Measurements from ENCODE around the gene PLEKHM2. TPM values are rescaled to one million over a fixed set of nuclear protein-coding genes. Genes with fewer than 3 reads are reported as not detected.

Gene PLEKHM2
- total RNA-seq, 1 donor from 2014 or later, result 16.7 TPM

- Histone ChIP-seq H3K4me3 (no peak overlapping the region), H3K36me3 (no peaks in the 10 kb centered on the region), H3K4me2 (no peak overlapping the region), H2AFZ (replicated peaks) (no peak overlapping the region), H3K79me2 (ENCODE audit: low read depth) (no peaks in the 10 kb centered on the region), H3K27ac (no peak overlapping the region), H3K9me3 (ENCODE audit: low read depth) (no peaks in the 10 kb centered on the region), H3F3A (ENCODE audit: low read depth) (no peaks in the 10 kb centered on the region), H4K20me1 (ENCODE audit: low read depth) (no peaks in the 10 kb centered on the region), H3K27me3 (no peaks in the 10 kb centered on the region), H3K4me1 (no peaks in the 10 kb centered on the region), H3K9ac (no peak overlapping the region)
- Mint-ChIP-seq H3K4me1 (no peaks in the 10 kb centered on the region), H3K36me3 (peaks cover 16% of the 10 kb centered on the region), H3K4me3 (no peak overlapping the region), H3K9me3 (no peaks in the 10 kb centered on the region), H3K27me3 (ENCODE audit: insufficient read depth, low read depth) (peaks cover 2% of the 10 kb centered on the region), H3K27ac (no peak overlapping the region)
- DNase-seq (ENCODE audit: low spot score), result no peak
- no peak for TF ChIP-seq EZH2phosphoT487 (IDR thresholded peaks at IDR 0.05)
- no peak for TF ChIP-seq CTCF (IDR thresholded peaks at IDR 0.05)
- no peak for TF ChIP-seq EZH2 (IDR thresholded peaks at IDR 0.05)
These were observed 46.3 kb downstream of the PLEKHM2 start for GRCh38 chr1:15730423-15730822.

- H4K20me1 ChIP-seq (ENCODE audit: low read depth), result no peaks in the 10 kb centered on the region
- no peaks in the 10 kb centered on the region for H3K36me3 ChIP-seq
- no peak overlapping the region for H3K4me3 ChIP-seq
- no peaks in the 10 kb centered on the region for H3K4me1 ChIP-seq
- no peaks in the 10 kb centered on the region for H3K27me3 ChIP-seq
- H3K9me3 ChIP-seq (ENCODE audit: low read depth), result no peaks in the 10 kb centered on the region
- H3K79me2 ChIP-seq (ENCODE audit: low read depth), result no peaks in the 10 kb centered on the region
- no peaks in the 10 kb centered on the region for H3F3A ChIP-seq (ENCODE audit: low read depth)
- H3K9ac ChIP-seq, result no peak overlapping the region
- DNase-seq (ENCODE audit: low spot score), result no peak
- Mint-ChIP-seq H3K27me3 (ENCODE audit: insufficient read depth, low read depth) (peaks cover 2% of the 10 kb centered on the region), H3K4me1 (no peaks in the 10 kb centered on the region), H3K36me3 (peaks cover 14% of the 10 kb centered on the region), H3K27ac (no peak overlapping the region), H3K9me3 (no peaks in the 10 kb centered on the region), H3K4me3 (no peak overlapping the region)
- H2AFZ ChIP-seq (replicated peaks), result no peak overlapping the region
- TF ChIP-seq EZH2 (IDR thresholded peaks at IDR 0.05), result no peak
- TF ChIP-seq EZH2phosphoT487 (IDR thresholded peaks at IDR 0.05), result no peak
- no peak for TF ChIP-seq CTCF (IDR thresholded peaks at IDR 0.05)
- no peak overlapping the region for H3K4me2 ChIP-seq
- no peak overlapping the region for H3K27ac ChIP-seq
These were observed 46.8 kb downstream of the PLEKHM2 start for GRCh38 chr1:15730936-15731335.

- Histone ChIP-seq H3K27ac (no peak overlapping the region), H3K9ac (no peak overlapping the region), H4K20me1 (ENCODE audit: low read depth) (no peaks in the 10 kb centered on the region), H3K4me2 (no peak overlapping the region), H3K27me3 (no peaks in the 10 kb centered on the region), H3K9me3 (ENCODE audit: low read depth) (no peaks in the 10 kb centered on the region), H3K36me3 (no peaks in the 10 kb centered on the region), H3F3A (ENCODE audit: low read depth) (no peaks in the 10 kb centered on the region), H3K79me2 (ENCODE audit: low read depth) (no peaks in the 10 kb centered on the region), H3K4me3 (no peak overlapping the region), H2AFZ (replicated peaks) (no peak overlapping the region), H3K4me1 (no peaks in the 10 kb centered on the region)
- no peak for DNase-seq (ENCODE audit: low spot score)
- no peaks in the 10 kb centered on the region for H3K4me1 Mint-ChIP-seq
- no peak for TF ChIP-seq CTCF (IDR thresholded peaks at IDR 0.05)
- no peak for TF ChIP-seq EZH2 (IDR thresholded peaks at IDR 0.05)
- TF ChIP-seq EZH2phosphoT487 (IDR thresholded peaks at IDR 0.05), result no peak
- no peak overlapping the region for H3K4me3 Mint-ChIP-seq
- H3K27ac Mint-ChIP-seq, result no peak overlapping the region
- H3K9me3 Mint-ChIP-seq, result no peaks in the 10 kb centered on the region
- peaks cover 2% of the 10 kb centered on the region for H3K27me3 Mint-ChIP-seq (ENCODE audit: insufficient read depth, low read depth)
- peaks cover 10% of the 10 kb centered on the region for H3K36me3 Mint-ChIP-seq
These were observed 47.9 kb downstream of the PLEKHM2 start for GRCh38 chr1:15731735-15732685.
